Stimulated activated CD8-positive, alpha-beta memory T cell treated with anti-CD3 and anti-CD28 coated beads, Interleukin-4, amount 100 ng/mL, for 48 hours (primary cell): Measurements from ENCODE around the gene EHBP1L1.
"Not testable (repeated sequence)": the region's sequence is repeated elsewhere in the genome, so short reads cannot be mapped to it uniquely, and the experiment has no call there.

ENCODE experiments used
- DNase-seq: peaks from one replicate; pipeline ENCODE4 v3.0.0-alpha.2; 2020

Gene EHBP1L1

DNA sequence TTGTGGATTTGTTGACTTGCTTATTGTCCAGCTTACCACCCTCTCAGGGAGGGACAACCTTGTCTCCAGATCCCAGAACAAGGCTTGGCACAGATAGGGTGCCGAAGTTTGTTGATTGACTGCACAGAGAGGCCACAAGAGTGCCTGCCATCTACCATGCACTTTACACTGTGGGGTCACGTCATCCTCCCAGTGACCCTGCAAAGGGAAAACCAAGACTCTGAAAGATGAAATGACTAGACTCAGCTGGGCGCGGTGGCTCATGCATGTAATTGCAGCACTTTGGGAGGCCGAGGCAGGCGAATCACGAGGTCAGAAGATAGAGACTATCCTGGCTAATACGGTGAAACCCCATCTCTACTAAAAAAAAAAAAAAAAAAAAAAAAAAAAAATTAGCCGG is 13.1 kb upstream of the EHBP1L1 start:
- DNase-seq, result no peak

DNA sequence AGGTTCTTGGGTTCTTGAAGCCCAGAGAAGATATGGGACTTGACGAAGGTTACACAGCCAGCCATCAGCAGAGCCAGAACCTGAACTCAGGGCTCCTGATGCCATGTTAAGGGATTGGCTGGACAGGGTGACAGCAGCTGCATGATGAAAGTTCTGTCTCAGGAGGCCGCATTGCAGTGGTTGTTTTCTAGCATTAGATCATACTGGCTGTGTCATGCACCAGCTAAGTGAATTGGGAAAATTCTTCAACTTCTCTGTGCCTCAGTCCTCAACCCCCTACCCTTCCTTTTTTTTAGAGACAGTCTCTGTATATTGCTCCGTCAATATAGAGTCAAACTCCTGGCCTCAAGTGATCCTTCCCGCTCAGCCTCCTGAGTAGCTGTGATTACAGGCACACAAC is 12.3 kb upstream of the EHBP1L1 start:
- no peak for DNase-seq

DNA sequence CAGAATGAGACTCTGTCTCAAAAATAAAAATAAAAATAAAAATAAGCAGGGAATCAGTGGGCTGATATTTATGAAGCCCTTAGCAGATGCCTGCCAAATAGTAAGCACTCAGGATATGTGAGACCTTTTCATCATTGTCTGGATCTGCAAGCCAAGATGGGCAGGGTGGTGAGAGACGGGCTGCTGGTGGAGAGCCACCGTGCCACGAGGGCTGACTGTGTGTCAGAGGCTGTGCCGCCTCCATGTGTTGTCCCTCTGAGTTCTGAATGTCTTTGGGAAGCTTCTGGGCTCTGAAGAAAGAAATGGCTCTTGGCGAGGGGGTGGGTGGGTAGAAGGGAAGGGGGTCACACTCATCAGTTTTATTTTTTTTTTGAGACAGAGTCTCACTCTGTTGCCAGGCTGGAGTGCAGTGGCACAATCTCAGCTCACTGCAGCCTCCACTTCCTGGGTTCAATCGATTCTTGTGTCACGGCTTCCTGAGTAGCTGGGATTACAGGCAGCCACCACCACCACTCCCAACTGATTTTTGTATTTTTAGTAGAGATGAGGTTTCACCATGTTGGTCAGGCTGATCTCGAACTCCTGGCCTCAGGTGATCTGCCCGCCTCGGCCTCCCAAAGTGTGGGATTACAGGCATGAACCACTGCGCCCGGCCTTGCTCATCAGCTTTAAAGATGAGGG is 10.8 kb upstream of the EHBP1L1 start:
- not testable (repeated sequence) for DNase-seq

DNA sequence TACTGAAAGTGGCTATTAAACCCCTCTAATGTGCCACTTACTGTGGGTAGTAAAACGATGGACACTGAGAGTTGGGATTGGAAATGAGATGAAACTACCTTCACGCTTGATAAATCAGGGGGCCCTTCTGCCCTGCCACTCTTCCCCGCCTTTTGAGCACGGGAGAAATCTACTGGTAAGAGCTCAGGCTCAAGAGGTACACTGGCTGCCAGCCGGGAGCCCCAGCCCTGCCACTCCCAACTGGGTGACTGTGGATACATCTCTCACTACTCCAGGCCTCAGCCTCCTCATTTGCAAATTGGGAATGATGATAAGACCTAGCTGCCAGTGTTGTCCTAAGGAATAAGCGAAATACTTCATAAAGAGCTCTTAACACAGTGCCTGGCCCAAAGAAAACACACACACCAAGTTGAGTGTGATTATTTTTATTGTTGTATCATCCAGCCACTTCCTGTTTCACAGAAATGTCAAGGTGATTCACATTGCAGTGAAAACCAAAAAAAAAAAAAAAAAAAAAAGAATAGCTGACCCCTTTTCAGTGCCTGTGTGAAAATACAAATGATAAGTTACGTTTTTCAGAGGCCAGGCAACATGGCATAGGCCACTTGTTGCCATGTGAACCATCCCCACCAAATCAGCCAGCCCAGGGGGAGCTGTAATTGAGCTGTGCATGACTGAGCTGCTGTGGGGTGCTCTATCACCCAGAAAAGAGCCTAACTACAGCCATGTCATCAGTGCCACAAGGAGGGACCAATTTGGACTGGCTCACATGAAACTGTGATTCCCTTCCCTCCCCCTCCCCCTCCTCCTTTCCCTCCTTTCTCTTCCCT is 10.0 kb upstream of the EHBP1L1 start:
- DNase-seq, result no peak

DNA sequence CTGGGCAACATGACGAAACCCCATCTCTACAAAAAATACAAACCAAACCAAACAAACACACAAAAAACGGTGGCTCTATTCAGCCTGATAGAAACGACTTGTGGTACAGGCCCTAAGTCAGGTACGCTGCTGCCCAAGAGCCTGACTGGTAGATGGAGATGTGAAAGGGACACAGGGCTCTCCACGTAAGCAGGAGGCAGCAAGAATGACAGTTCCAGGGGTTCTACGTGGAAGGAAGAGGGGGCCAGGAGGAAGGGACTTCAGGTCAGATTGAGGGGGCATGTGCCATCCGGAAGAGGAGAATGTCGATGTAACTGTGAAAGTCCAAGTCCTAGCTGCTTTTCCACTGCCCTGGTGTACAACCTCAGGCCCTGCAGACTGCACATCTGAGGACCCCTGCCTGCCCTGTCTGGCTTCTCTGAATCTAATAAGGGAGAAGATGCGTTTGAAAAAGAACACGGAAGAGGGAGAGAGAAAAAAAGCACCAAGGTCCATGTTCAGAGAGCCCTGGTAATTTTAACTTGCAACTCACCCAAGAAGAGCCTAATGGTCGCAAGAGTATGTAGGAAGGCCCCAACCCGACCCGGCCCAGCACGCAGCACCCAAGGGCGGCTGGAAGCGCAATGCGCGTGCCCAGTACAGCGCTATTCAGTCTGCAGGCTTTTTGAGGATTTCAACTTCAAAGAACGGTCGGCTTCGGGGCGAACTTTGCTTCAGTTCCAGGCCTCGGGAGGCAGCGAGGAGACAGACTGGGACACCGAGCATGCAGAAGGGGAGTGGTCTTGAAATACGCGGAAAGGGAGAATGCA is 6.5 kb upstream of the EHBP1L1 start:
- DNase-seq, result no peak

DNA sequence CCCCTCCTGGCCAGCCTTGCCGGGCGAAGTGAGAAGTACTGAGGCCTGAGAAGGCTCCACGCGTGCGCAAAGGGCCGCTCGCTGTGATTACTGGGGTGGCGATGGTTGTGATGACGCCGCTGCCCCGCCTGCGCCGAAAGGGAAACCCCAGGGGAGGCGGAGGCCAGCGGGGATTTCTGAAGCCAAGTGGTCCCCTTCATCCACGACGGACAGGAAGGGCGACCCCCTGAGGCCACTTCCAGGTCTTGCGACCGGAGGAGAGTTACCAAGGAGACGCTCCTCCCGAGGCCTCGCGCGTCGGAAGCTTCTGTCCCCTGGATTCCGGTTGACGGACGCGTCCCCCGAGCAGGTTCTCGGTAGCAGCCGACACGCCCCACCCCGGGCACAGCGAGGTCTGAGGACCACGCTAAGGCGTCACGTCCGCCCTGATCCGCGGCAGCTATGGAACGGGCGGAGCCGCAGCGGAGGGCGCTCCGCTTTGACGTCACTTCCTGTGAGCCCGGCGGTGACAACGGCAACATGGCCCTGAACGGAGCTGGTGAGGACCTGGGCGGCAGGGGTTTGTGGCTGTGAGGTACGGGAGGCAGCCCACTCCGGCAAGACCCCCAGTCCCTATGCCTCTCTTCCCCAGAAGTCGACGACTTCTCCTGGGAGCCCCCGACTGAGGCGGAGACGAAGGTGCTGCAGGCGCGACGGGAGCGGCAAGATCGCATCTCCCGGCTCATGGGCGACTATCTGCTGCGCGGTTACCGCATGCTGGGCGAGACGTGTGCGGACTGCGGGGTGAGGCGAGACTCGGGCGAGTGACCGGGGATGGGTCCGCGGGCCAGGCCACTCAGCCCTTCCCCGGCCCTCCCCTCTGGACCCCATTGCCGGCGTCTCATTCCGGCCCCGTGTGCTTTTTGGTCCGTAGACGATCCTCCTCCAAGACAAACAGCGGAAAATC is 5.6 kb upstream of the EHBP1L1 start, which contains the start of gene ZNRD2:
ZNRD2 (plus strand) TSS at position 505 of the 946 bp plus-strand sequence; CDS start at position 520, 15 bp downstream.
- DNase-seq, result peak; percentile 99

DNA sequence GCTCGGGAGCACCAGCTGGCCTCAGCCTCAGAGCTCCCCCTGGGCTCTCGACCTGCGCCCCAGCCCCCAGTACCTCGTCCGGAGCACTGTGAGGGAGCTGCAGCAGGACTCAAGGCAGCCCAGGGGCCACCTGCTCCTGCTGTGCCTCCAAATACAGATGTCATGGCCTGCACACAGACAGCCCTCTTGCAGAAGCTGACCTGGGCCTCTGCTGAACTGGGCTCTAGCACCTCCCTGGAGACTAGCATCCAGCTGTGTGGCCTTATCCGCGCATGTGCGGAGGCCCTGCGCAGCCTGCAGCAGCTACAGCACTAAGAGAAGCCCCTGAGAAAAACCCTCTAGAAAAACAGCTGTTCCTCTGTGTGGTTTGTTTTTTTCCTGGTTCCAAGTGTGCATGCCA is 4.4 kb upstream of the EHBP1L1 start:
- no peak for DNase-seq

DNA sequence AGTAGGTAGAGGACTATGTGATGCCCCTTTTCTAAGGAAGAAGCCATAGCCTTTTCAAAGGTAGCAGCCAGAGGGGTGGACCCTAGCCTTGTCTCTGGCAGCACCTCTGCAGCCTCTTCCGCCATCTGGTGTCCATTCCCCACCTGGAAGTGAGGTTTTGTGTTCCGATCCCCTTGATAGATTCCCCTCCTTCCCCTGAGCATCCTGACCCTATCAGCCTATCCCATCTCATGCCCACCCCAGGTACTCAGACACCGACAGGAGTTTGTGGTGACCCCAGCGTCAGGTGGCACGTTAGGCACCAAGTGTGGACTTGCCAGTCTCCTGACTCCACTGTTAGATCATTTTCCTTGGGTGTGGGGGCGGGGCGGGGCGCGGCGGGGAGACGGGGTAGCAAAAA is 3.9 kb upstream of the EHBP1L1 start:
- DNase-seq, result no peak

DNA sequence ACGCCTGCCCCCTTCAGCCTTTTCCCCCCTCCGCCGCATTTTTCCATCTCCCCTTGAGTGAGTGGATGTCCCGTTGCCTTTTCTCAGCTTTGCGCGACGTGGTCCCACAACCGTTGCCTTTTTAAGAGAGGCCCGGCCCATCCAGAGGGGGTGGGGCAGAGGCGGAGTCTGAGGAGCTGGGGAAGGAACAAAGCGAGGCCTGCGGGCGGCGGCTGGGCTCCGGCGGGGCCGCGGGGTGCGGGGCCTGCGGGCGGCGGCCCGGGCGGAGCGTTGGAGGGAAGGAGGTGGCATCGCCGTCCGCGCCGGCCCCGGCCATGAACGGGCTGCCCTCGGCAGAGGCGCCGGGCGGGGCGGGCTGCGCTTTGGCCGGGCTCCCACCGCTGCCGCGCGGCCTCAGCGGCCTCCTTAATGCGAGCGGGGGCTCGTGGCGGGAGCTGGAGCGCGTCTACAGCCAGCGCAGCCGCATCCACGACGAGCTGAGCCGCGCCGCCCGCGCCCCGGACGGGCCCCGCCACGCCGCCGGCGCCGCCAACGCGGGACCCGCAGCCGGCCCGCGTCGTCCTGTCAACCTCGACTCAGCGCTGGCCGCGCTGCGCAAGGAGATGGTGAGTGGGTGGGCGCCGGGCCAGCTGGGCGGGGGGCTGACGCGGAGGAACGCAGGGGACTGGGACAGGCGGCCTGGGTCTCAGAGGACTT is 3.3 kb upstream of the EHBP1L1 start, which contains the start of gene FAM89B:
FAM89B (plus strand) TSS at position 183 of the 696 bp plus-strand sequence; CDS start at position 315, 132 bp downstream.
- peak; percentile 95 for DNase-seq

DNA sequence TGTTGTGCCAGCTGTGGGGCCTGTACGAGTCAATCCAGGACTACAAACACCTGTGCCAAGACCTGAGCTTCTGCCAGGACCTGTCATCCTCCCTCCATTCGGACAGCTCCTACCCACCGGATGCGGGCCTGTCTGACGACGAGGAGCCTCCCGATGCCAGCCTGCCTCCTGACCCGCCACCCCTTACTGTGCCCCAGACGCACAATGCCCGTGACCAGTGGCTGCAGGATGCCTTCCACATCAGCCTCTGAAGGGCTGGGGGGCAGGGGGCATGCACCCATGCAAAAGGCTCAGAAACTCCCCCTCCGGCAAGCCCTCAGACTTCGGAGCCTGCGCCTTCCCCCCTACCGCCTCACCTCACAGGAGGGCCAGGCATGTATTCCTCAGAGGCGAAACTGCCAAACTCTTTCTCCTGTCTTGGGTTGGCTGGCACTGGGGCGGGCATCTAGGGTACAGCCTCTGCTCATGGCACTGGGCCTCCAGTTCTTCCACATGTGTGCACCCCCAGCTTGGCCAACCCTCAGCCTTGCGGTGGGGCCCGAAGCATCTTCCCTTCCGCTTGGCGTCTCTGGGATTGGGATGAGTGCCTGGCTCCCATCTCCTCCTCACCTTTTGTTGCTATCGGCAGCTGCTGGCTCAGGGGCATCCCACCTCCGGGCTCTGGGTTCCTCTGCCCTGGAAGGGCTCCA is 2.3 kb upstream of the EHBP1L1 start:
- no peak for DNase-seq

DNA sequence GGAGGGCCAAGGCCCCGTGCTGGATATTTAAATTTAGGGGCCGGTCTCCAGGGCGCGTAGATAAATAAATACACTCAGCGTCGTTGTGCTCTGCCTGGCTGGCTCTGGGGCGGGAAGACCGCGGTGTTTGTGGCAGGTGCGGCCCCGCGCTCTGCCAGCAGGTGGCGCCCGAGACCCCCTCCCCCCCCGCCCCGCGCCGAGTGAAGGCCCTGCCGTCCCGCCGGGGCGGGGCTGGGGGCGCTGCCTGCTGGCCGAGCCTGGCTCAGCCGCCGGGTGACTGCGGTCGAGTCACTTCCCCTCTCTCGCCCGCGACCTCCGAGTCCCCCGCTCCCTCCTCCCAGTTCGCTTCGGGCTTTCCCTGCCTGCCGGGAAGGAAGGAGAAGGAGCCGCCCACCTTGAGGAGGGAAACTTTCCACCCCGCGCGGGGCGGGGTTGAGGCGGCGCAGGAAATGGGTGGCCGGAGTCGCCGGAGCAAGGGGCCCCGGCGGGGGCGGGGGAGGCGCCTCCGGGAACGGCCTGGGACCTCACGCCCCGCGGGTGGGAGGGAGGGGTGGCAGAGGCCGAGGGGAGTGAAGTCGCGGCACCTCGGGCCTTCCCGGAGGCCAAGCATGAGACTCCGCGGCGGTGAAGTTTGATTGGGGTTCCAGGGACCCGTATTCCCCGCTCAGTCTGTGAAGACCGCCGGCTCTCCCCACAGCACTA is 1.6 kb upstream of the EHBP1L1 start:
- peak; percentile 95 for DNase-seq

DNA sequence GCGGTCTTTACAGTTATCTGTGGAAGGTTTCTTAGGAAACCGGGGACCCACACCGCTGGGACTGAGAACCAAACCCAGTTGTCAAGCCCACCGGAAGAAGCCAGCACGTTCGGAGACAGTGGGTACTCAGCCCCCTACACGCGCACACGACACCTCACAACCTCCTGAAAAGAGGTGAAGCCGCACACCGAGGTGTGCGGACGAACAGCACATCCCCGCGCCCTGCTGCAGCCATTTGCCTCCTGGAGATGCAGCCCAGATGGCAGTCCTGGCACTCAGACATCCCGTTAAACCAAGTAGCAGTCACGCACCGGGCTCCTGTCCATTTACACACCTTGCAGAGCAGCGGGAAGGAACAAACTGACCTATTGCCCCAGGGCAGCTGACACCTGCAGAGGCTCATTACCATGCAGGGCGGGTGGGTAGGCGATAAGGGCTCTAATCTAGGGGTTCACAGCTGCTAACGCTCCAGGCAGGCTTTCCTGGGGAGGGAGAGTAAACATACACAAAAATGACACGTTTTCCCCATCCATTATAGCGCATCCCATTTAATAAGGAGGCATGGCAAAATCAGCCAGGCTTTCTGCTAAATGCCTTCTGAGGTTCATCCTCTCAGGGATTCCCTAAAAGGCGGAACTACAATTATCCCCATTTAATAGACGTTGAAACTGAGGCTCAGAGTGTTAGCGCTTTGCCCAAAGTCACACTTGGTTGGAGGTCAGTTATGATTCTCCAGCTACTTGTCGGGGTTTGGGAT is 864 bp upstream of the EHBP1L1 start:
- no peak for DNase-seq

DNA sequence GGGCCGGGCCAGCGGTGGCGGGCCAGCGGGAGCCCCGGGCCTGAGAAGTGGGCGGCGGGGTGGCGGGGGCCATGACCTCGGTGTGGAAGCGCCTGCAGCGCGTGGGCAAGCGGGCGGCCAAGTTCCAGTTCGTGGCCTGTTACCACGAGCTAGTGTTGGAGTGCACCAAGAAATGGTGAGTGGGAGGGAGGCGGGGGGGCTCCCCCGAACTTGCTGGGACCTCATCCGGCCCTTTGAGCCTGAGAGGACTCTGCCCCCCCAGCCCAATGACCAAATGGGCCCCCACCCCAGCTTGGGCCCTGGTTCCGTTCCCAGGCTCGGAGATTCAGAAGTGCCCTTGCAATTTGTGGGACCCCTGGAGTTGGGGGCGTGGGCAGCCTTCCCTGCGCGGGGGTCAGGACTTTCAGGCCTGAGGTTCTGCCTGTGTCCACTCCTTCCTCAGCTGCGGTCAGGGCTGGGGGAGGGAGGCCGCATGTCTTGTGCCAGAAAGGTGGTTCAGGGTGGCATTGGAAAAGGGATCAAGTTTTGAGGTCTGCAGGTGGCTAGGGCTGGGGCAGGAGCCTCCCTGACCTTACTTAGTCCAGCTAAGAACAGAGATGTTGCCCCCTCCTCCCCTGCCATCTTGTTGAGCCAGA is 496 bp downstream of the EHBP1L1 start:
- DNase-seq, result no peak

DNA sequence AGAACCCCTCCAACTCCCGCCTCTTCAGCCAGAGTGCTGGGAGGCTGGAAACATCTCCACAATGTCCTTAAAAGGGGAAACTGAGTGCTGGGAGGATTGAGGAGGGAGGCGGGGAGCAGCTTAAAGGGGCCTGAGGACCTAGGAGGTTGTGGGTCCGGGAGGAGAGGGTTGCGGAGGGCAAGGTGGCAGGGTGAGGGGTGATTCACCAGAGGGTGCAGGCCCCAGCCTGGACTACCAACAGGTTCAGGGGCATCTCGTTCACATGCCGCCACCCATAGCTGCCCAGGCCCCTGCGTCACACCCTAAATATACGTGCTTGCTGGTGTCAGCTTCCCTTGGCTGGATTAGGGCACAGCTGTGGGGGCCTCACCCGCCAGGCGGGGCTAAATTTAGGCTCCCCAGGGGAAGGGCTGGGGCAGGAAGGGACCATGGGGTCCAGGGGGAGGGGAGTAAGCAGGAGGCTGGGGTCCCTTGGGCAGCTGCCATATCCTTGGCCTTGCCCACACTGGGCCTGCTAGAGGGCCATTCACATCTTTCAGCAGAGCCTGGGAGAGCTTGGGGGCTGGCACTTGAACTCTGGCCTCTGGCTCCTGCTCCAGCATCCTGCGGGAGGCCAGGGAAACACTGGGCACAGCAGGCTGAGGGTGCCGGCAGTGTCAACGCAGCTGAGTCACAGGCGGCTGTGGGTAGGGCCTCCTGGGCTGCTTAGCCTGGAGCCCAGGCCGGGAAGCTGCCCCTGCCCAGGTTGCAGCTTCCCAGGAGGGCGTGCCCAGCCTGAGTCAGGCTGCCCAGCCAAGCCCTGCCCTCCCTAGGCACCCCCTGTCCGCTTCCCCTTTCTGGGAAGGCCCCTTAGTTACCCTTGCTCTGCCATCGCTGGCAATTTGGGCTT is 1.3 kb downstream of the EHBP1L1 start:
- no peak for DNase-seq

DNA sequence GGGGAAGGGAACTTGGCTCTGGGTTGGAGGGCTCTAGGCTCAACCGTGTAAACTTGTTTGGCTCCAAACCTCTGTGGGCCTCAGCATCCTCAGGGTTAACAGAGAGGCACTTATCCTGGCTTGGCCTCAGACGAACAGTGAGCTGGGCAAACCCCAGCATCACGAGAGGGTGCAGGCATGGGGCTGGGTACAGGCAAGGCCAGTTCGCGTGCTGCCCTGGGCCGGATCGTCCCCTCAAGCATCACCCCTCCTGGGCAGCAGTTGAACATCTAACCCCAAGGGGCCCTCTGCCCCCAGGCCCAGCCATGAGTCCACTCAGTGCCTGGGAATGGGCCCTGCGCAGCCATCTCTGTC is 1.9 kb downstream of the EHBP1L1 start:
- no peak for DNase-seq

DNA sequence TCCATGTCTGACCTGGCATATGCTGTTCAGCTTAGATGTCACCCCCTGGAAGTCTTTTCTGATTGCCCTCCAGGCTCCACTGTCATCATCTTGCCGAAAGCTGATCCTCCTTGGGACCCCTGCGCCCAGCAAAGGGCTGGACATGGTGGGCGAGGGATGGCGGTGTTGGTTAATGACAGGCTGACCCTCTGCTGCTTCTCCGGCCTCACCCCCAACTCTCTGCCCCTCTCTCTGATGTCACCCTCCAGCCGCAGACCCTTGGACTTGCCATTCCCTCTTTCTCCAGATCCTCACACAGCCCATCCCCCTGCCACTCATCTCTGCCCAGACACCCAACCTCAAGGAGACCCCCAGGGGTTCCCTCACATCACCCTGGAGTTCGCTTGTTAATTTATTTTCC is 2.3 kb downstream of the EHBP1L1 start:
- no peak for DNase-seq

DNA sequence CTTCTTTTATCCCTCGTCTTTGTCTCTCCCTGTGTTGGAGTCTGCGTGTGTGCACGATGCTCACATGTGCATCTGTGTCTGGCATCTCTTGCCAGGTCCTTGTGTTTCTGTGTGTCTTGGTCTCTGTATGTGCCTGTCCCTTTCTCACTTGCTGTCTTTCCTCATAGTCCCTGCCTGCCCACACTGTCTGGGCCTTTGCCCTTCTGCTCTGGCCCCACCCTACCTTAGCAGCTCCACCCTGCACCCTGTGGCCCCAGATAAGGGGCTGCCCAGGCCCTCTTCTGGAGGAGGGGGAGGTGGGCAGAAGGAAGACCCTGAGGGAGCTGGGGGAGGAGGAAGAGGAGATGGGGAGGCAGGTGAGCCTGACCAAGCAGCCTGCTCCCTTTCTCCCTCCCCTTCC is 2.8 kb downstream of the EHBP1L1 start:
- no peak for DNase-seq

DNA sequence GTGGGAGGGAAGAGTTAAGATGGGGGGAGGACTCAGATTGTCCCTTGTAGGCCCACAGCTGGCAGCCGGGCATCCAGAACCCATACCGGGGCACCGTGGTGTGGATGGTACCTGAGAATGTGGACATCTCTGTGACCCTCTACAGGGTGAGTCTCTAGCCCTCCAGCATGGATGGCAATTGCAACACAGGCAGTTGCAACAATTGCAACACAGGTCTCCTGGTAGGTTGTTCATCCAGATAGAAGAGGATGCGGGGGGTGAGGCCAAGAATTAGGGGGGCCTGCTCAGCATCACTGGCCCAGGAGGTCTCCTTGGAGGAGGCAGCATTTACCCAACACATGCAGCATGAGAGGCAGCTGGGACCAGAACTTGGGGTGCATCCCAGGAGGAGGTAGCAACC is 3.4 kb downstream of the EHBP1L1 start:
- DNase-seq, result no peak
